ENCODE results near the gene CDCA3.

The CDCA3 gene

GRCh38 chr12:6852651-6853354, 1.7 kb upstream of the CDCA3 start:
- DNase-seq (ENCODE audit: low read depth) = peak; percentile 49

GRCh38 chr12:6851921-6852650, 1.0 kb upstream of the CDCA3 start, which contains the start of gene USP5:
Gene USP5 (plus strand): TSS chr12:6852150. CDS start chr12:6852180, 30 bp downstream.
- DNase-seq (ENCODE audit: low read depth) = peak; percentile 98

DNA sequence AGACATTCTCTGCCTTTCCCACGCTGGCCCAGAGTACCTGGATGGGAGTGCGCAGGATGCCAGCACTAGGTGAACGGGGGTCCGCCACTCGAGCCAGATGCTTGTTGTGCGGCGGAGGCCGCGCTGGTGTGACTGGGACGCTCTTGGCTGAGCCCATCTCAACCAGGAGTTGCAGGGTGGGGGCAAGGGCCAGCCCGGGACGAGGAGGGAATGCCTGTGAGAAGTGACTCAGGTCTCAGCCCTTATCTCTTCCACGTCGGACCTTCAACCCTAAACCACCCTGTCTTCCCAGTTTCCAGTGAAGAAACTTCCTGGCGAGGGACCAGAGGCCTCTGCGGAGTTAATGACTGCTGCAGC, 312 bp downstream of the CDCA3 start:
- no peak for DNase-seq (ENCODE audit: low read depth)

DNA sequence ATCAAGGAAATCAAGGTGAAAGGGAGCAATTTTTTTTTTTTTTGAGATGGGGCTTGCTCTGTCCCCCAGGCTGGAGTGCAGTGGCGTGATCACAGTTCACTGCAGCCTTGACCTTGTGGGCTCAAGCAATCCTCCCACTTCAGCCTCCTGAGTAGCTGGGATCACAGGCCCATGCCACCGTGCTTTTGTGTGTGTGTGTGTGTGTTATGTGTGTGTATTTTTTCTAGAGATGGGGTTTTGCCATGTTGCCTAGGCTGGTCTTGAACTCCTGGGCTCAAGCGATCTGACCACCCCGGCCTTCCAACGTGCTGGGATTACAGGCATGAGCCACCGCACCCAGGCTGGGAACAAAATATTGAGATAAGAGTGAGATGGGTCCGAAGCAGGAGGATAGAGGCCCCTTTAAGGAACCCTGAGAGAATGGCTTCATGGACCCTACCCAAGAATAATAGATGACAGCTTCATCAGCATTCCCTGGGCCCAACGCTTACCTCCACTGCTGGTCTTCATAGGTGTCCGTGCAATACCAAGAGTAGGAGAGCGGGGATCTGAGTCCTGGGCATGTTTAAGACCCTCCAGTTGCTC, 1.0 kb downstream of the CDCA3 start:
- no peak for DNase-seq (ENCODE audit: low read depth)

DNA sequence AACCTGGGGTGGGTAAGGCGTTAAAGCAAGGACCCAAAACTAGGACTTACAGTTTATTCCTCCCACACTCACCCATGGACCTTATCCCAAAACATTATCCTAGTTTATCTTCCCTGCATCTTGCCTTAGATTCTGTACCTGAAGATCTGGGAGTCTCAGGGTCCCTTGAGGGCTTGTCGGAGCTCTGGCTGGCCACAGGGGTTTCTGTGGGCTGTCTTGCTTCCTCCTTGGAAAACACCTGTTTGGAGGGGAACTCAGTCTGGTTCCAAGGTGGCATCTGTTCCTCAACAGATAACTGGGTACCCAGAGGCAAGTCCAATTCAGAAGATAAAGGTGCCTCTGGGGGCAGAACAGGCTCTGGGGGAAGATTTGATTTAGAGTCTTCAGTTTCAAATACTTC, 1.7 kb downstream of the CDCA3 start:
- no peak for DNase-seq (ENCODE audit: low read depth)

GRCh38 chr12:6847676-6848075, 3.4 kb downstream of the CDCA3 start:
- DNase-seq (ENCODE audit: low read depth) = no peak

- DNase-seq (ENCODE audit: low read depth) = no peak
Observed at GRCh38 chr12:6846316-6846869, 4.7 kb downstream of the CDCA3 start.

DNA sequence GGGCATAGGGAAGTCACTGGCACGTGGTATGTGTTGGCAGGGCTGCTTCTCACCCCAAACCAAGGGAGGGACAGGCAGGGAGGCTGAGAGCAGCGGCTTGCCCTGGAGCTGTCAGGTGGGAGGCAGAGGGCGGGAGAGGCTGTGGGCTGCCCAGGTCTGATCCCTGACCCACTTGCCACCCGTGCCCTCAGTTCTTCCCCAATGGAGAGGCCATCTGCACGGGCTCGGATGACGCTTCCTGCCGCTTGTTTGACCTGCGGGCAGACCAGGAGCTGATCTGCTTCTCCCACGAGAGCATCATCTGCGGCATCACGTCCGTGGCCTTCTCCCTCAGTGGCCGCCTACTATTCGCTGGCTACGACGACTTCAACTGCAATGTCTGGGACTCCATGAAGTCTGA, 5.7 kb downstream of the CDCA3 start:
- no peak for DNase-seq (ENCODE audit: low read depth)

DNA sequence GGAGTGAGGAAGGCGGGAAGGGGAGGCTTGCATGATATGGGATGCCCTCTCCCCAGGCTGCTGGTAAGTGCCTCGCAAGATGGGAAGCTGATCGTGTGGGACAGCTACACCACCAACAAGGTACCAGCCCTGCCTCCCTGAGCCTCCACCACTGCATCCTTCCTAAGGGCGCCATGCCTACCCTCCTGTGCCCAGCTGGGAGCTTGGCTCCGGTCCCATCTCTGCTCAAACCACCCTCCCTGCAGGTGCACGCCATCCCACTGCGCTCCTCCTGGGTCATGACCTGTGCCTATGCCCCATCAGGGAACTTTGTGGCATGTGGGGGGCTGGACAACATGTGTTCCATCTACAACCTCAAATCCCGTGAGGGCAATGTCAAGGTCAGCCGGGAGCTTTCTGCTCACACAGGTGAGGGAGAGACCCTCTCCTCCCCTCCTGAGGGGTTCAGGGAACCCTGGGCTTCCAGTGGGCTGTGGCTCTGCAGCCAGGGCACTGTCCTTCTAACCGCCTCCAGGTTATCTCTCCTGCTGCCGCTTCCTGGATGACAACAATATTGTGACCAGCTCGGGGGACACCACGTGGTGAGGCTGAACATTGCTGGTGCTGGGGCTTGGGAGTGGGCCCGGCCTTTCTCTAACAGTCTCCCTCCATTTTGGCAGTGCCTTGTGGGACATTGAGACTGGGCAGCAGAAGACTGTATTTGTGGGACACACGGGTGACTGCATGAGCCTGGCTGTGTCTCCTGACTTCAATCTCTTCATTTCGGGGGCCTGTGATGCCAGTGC, 7.8 kb downstream of the CDCA3 start:
- no peak for DNase-seq (ENCODE audit: low read depth)

- no peak for DNase-seq (ENCODE audit: low read depth)
Observed at GRCh38 chr12:6842075-6842474, 9.0 kb downstream of the CDCA3 start.

GRCh38 chr12:6840761-6841515, 10.1 kb downstream of the CDCA3 start, which contains the start of gene GNB3:
Gene GNB3 (plus strand): TSS chr12:6840925. CDS start chr12:6841288, 363 bp downstream.
- no peak for DNase-seq (ENCODE audit: low read depth)

- no peak for DNase-seq (ENCODE audit: low read depth)
Observed at GRCh38 chr12:6840330-6840729, 10.8 kb downstream of the CDCA3 start.

GRCh38 chr12:6839482-6840201, 11.4 kb downstream of the CDCA3 start:
- DNase-seq (ENCODE audit: low read depth) = no peak

GRCh38 chr12:6838854-6839253, 12.2 kb downstream of the CDCA3 start:
- DNase-seq (ENCODE audit: low read depth) = no peak

DNA sequence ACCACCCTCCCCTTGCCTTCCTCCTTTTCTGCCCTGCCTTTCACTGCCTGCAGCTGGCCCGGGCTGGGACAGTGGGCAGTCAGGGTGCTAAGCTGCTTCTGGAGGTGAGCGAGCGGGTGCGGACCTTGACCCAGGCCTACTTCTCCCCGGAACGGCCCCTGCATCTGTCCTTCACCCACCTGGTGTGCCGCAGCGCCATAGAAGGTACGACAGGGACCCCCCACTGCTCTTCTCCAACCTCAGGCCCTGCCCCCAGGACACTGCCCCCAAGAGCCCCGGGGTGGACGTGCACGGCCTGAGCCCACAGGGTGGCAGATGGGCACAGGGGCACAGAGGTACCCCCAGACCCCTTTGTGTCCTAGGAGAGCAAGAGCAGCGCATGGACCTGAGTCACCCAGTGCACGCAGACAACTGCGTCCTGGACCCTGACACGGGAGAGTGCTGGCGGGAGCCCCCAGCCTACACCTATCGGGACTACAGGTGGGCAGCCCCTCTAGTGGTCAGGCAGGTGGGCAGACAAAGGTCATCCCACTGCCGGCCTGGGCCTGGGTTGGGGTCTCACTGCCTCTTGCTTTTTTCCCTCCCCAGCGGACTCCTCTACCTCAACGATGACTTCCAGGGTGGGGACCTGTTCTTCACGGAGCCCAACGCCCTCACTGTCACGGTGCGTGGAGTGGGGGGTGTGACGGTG, 13.6 kb downstream of the CDCA3 start:
- DNase-seq (ENCODE audit: low read depth) = no peak

- DNase-seq (ENCODE audit: low read depth) = no peak
Observed at GRCh38 chr12:6836851-6837250, 14.2 kb downstream of the CDCA3 start.

DNA sequence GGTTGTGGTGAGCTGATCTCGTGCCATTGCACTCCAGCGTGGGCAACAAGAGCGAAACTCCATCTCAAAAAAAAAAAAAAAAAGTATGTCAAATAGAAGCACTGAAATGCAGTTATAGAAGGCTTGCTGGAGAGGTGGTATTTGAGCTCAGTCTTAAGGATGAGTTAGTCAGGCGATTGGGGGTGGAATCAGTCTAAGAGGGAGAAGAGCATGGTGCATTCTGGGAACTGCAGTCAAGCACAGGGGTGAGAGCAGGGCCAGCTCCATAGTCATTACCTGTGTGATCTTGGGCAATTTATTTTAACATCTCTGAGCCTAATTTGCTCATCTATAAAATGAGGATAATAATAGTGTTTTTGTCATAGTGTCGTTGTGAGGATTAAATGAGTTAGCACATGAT, 16.2 kb downstream of the CDCA3 start:
- DNase-seq (ENCODE audit: low read depth) = no peak

DNA sequence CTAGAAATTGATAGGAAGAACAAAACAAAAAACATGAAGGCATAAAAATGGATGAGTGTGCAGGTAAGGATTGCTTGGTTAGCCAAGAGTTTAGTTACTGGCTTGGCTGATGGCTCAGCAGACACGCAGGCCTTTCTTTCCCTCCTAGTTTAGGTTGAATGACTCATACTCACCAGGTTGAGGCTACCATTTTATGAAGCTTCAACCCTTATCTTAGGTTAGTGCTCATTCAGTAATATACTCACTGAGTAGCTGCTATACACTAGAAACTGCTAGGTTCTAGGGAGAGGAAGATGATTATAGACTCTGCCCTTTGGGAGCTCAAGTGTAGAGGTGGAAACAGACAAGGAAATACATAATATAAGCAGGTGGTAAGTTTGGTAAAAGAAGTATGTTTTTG, 16.8 kb downstream of the CDCA3 start:
- DNase-seq (ENCODE audit: low read depth) = no peak

GRCh38 chr12:6833189-6833890, 17.7 kb downstream of the CDCA3 start:
- DNase-seq (ENCODE audit: low read depth) = no peak

Data from HS-5 (cell line).